ENCODE data around the gene CPVL. TPM values are rescaled to one million over a fixed set of nuclear protein-coding genes. Genes with fewer than 3 reads are reported as not detected.

The CPVL gene
- total RNA-seq, 1 experiment from 2014 or later: 62.7 TPM

- CTCF ChIA-PET: interaction anchor here (0.6 kb wide), 2 partner anchors 1355 to 1691 kb away, joined by 3 to 6 read pairs; no protein-coding TSS in a partner anchor
Observed at GRCh38 chr7:29017713-29018112, 128.6 kb downstream of the CPVL start.

GRCh38 chr7:29014725-29015124 is 131.6 kb downstream of the CPVL start:
- Mint-ChIP-seq H3K36me3 (ENCODE audit: insufficient read depth, unreplicated experiment) (no peaks in the 10 kb centered on the region), H3K4me1 (ENCODE audit: low read depth, unreplicated experiment) (no peaks in the 10 kb centered on the region), H3K27me3 (ENCODE audit: unreplicated experiment) (no peaks in the 10 kb centered on the region), H3K4me3 (ENCODE audit: low read depth, unreplicated experiment) (no peak overlapping the region), H3K9me3 (ENCODE audit: low read depth, unreplicated experiment) (no peaks in the 10 kb centered on the region), H3K27ac (ENCODE audit: unreplicated experiment) (no peak overlapping the region)
- intact Hi-C loops (cut with micrococcal nuclease; ENCODE audit: unreplicated experiment): no loop called here
- CTCF ChIA-PET: no interaction called here
- BruUV-seq (replicated peaks): no TSS peak
- no peak for DNase-seq
- no peak for TF ChIP-seq CTCF (IDR thresholded peaks at IDR 0.05; ENCODE audit: unreplicated experiment)

More at GRCh38 chr7:29017713-29018112, 128.6 kb downstream of the CPVL start:
- DNase-seq: no peak
- no TSS peak for BruUV-seq (replicated peaks)
- Mint-ChIP-seq H3K9me3 (ENCODE audit: low read depth, unreplicated experiment) (no peaks in the 10 kb centered on the region), H3K27me3 (ENCODE audit: unreplicated experiment) (no peaks in the 10 kb centered on the region), H3K4me3 (ENCODE audit: low read depth, unreplicated experiment) (no peak overlapping the region), H3K27ac (ENCODE audit: unreplicated experiment) (no peak overlapping the region), H3K36me3 (ENCODE audit: insufficient read depth, unreplicated experiment) (no peaks in the 10 kb centered on the region), H3K4me1 (ENCODE audit: low read depth, unreplicated experiment) (no peaks in the 10 kb centered on the region)
- TF ChIP-seq CTCF (IDR thresholded peaks at IDR 0.05; ENCODE audit: unreplicated experiment): no peak
- intact Hi-C loops (cut with micrococcal nuclease; ENCODE audit: unreplicated experiment): no loop called here

- Mint-ChIP-seq H3K36me3 (ENCODE audit: insufficient read depth, unreplicated experiment) (no peaks in the 10 kb centered on the region), H3K9me3 (ENCODE audit: low read depth, unreplicated experiment) (no peaks in the 10 kb centered on the region), H3K27me3 (ENCODE audit: unreplicated experiment) (no peaks in the 10 kb centered on the region), H3K4me1 (ENCODE audit: low read depth, unreplicated experiment) (no peaks in the 10 kb centered on the region), H3K4me3 (ENCODE audit: low read depth, unreplicated experiment) (no peak overlapping the region), H3K27ac (ENCODE audit: unreplicated experiment) (no peak overlapping the region)
- CTCF ChIA-PET: no interaction called here
- no peak for TF ChIP-seq CTCF (IDR thresholded peaks at IDR 0.05; ENCODE audit: unreplicated experiment)
- no peak for DNase-seq
- intact Hi-C loops (cut with micrococcal nuclease; ENCODE audit: unreplicated experiment): no loop called here
- BruUV-seq (replicated peaks): no TSS peak
Observed at GRCh38 chr7:29013931-29014330, 132.4 kb downstream of the CPVL start.

GRCh38 chr7:29013082-29013695 is 133.1 kb downstream of the CPVL start:
- intact Hi-C loops (cut with micrococcal nuclease; ENCODE audit: unreplicated experiment): no loop called here
- CTCF ChIA-PET: interaction anchor here (0.6 to 1.3 kb wide), 2 partner anchors 13 to 27 kb away, joined by 3 to 4 read pairs; no protein-coding TSS in a partner anchor
- H3K27me3 Mint-ChIP-seq (ENCODE audit: unreplicated experiment): no peaks in the 10 kb centered on the region
- TF ChIP-seq CTCF (IDR thresholded peaks at IDR 0.05; ENCODE audit: unreplicated experiment): no peak
- DNase-seq: no peak
- H3K9me3 Mint-ChIP-seq (ENCODE audit: low read depth, unreplicated experiment): no peaks in the 10 kb centered on the region
- no peak overlapping the region for H3K4me3 Mint-ChIP-seq (ENCODE audit: low read depth, unreplicated experiment)
- no peaks in the 10 kb centered on the region for H3K36me3 Mint-ChIP-seq (ENCODE audit: insufficient read depth, unreplicated experiment)
- no peaks in the 10 kb centered on the region for H3K4me1 Mint-ChIP-seq (ENCODE audit: low read depth, unreplicated experiment)
- H3K27ac Mint-ChIP-seq (ENCODE audit: unreplicated experiment): no peak overlapping the region
- no TSS peak for BruUV-seq (replicated peaks)

Data from Calu3 (cell line).